GM08714 (cell line): ENCODE results near the gene SERPINA5.

Experiments used
- H3K4me3 ChIP-seq: fragments of 200-500 bp; sonication (Bioruptor generic); 2 replicates; pipeline ENCODE4 v1.5.1; 2014; ENCODE audit warnings: mild to moderate bottlenecking, low read length, inconsistent platforms
- ZNF274 ChIP-seq: IDR thresholded peaks from 2 replicates; pipeline ENCODE4 v1.6.1; 2012; ENCODE audit warnings: mild to moderate bottlenecking, low read depth, low read length

SERPINA5 gene, protein sequence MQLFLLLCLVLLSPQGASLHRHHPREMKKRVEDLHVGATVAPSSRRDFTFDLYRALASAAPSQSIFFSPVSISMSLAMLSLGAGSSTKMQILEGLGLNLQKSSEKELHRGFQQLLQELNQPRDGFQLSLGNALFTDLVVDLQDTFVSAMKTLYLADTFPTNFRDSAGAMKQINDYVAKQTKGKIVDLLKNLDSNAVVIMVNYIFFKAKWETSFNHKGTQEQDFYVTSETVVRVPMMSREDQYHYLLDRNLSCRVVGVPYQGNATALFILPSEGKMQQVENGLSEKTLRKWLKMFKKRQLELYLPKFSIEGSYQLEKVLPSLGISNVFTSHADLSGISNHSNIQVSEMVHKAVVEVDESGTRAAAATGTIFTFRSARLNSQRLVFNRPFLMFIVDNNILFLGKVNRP

DNA sequence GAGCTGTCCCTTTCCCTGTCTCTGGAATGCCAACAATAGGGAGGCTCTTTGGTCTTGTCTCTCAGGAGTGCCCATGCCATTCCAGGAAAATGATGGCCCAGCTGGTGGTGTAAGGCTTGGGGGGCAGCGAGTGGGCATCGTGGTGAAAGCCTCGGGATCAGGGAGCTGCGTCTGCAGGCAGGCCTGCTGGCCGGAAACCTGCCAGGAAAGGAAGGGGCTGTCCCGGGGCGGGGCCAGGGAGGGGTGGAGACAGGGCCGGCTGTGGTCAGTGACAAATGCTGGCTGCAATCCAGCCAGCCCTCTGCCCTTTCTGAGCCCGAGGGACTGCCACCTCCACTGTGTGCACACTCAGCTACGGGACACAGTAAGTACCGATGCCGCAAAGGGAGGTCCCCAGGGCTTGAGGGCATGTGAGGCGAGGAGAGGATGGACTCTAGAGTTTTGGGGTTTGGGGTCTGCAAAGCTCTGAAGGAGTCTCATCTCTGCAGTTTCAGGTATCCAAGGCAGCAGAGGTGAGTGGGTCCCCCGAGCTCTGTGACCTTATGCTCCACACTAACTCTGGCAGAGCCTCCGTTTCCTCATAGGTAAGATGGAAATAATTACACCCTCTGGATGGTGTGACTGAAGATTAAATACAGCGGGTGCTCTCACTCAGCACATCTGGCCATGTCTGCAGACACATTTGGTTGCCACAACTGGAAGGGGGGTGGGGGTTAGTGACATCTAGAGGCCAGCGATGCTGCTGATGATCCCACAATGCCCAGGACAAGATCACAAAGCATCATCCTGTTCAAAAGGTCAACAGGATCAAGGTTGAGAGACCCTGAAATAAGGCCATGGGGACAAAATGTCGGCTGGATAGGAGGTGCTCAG, at the start of gene SERPINA5:
SERPINA5 (plus strand) TSS at position 300 of the 873 bp plus-strand sequence. CDS start 5,937 bp downstream, outside the sequence.
- no peak within 1 kb of the TSS for H3K4me3 ChIP-seq
- no peak for TF ChIP-seq ZNF274

GRCh38 chr14:94532447-94532846, 48.8 kb upstream of the SERPINA5 start:
- H3K4me3 ChIP-seq: no peak overlapping the region
- TF ChIP-seq ZNF274: no peak

GRCh38 chr14:94535506-94535905, 45.7 kb upstream of the SERPINA5 start:
- no peak for TF ChIP-seq ZNF274

DNA sequence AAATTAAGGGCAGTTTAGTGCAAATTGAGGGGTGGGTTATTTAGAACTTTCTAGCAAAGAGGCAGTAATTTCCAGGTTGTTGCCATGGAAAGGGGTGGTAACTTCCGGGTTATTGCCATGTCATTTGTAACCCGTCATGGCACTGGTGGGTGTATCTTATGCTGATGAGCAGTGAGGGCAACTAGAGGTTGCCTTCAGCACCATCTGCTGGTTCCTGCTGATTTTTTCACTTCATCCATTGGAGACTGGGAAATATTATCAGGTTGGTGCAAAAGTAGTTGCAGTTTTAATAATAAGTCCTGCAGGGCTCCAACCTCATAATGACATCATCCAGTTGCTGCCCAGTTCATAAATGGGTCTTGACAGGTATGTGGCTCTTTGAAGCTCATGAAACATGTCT, 44.4 kb upstream of the SERPINA5 start:
- no peak overlapping the region for H3K4me3 ChIP-seq
- no peak for TF ChIP-seq ZNF274

More at GRCh38 chr14:94535506-94535905, 45.7 kb upstream of the SERPINA5 start:
- H3K4me3 ChIP-seq: no peak overlapping the region

- no peak for TF ChIP-seq ZNF274
- no peak overlapping the region for H3K4me3 ChIP-seq
Observed at GRCh38 chr14:94538070-94538740, 43.0 kb upstream of the SERPINA5 start.

- no peak overlapping the region for H3K4me3 ChIP-seq
- no peak for TF ChIP-seq ZNF274
Observed at GRCh38 chr14:94539181-94539580, 42.0 kb upstream of the SERPINA5 start.

- H3K4me3 ChIP-seq: no peak overlapping the region
- TF ChIP-seq ZNF274: no peak
Observed at GRCh38 chr14:94540031-94540794, 41.0 kb upstream of the SERPINA5 start.

GRCh38 chr14:94541234-94541975, 39.8 kb upstream of the SERPINA5 start:
- no peak for TF ChIP-seq ZNF274
- no peak overlapping the region for H3K4me3 ChIP-seq

DNA sequence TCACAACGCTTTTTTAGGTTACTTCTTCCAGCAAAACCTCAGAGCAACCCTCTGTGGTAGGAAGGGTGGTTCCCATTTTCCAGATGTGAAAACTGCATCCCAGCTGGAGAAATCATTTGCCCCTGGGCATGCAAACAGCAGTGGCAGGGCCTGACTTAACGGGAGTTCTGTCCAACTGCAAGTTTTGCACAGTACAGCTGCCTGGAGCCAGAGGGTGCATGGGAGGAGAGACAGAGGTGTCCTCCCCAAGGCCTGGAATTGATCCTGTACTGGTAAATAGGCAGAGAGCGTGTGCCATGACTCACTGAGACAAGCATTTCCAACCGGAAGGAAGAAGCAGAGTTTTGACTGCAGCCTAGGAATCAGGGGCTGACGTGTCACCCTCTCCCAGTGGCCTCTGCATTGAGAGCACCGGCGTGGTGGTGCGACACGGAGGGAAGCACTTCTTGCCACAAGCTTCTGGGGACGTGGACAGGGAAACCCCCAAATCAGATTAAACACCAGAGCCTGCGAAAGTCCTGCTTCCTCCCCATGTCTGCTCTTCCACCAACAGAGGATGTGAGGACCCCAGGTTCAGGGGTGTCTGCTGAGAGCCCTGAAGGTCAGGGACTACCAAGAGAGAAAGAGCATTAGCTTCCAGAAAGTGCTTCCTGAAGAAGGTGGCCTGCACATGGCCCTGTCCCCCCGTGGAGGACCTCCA, 39.0 kb upstream of the SERPINA5 start:
- TF ChIP-seq ZNF274: no peak
- no peak overlapping the region for H3K4me3 ChIP-seq

- TF ChIP-seq ZNF274: no peak
- H3K4me3 ChIP-seq: no peak overlapping the region
Observed at GRCh38 chr14:94542811-94543440, 38.3 kb upstream of the SERPINA5 start.

DNA sequence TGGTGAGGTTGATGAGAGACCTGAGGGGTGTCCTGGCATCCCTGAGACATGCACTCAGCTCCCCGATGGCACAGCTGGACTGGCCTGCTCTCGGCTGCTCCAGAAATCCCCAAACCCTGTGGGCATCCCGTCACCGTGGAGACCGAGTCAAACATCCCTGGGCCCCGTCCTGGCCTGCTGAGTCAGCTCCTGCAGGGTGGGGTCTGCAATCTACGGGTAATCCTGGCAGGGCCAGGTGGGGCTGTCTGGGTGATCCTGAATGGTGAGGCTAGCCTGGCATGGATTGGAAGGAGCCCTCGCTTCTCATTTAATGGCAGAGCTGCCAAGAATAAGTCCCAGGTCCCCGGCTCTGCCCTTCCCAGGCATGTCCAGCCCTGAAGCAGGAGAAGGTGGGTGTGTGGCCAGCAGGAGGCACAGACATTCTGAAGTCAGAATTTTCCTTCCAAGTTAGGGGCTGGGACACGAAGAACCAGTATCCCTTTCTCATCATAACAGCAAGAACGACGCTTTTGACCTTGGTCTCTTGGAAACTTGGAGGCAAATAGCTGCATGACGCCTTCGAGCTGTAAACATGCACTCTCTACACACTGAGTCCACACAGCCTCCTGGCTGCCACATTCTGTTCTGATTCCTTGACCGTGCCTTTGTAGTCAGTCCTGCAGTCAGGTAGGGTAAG, 37.6 kb upstream of the SERPINA5 start:
- TF ChIP-seq ZNF274: no peak
- no peak overlapping the region for H3K4me3 ChIP-seq

GRCh38 chr14:94544726-94545125, 36.5 kb upstream of the SERPINA5 start:
- TF ChIP-seq ZNF274: no peak
- no peak overlapping the region for H3K4me3 ChIP-seq
